Measurements from ENCODE around the gene LRRC32.

The LRRC32 gene

DNA sequence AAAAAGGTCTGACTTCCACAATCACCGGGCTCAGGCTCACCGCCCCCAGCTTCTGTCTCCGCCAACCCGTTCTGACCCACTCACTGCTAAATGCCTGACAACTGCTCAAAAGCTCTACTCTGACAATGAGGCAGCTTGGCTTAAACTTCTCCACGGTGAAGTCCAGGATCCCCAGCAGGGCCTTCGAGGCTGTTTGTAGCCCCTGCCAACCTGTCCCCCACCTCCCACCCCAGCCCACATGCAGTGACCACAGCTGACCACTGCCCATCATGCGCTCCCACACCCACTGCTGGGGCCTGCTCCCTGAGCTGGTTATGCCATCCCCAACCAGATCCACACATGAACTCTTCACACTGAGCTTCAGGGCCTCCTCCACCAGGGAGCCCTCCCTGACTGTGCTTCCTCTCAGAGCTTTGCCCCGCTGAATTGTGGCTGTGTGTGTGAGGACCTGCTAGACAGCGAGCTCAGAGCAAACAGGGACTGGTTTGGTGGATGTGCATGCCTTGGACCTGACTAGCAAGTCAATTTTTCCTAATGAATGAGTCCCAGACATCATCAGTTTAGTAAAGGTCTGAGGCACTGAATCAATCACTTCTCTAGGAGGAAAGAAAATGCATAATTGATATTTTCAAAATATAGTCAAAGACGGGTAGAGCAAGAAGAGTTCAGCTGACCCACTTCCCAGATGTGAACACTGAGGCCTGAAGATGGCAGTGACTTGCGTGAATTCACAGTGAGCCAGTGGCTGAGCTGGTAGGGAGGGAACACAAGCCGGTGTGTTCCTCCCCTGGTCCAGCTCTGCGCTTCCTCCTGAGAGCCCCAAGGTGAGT, 7.7 kb downstream of the LRRC32 start:
- no peak for DNase-seq

DNA sequence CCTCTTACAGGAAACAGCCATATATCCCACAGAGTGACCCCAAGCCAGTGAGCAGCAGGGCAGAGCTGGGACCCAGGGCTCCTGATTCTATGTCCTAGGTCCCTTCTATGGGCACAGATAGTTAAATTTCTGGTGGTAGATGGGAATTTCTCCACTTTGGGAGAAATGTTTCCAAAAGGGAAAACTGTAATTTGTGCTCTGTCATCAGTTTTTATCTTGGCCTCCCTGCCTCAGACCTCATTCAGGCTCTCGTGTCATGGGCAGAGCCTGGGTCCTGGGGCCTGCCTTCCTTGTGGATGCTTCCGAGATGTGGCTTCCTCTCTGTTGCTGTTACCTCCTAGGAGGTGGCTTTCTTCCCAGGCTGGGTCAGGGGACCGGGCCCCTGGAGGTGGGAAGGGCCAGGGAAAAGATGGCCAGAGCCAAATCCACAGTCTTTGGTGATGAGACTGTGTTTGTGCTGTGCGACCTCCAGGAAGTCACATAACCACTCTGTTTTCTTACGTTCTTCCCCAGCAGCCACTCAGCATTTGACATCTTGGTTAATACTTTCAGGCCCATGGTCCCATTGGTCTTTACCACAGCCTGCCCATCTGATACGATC, 8.6 kb downstream of the LRRC32 start:
- DNase-seq: peak; percentile 54

DNA sequence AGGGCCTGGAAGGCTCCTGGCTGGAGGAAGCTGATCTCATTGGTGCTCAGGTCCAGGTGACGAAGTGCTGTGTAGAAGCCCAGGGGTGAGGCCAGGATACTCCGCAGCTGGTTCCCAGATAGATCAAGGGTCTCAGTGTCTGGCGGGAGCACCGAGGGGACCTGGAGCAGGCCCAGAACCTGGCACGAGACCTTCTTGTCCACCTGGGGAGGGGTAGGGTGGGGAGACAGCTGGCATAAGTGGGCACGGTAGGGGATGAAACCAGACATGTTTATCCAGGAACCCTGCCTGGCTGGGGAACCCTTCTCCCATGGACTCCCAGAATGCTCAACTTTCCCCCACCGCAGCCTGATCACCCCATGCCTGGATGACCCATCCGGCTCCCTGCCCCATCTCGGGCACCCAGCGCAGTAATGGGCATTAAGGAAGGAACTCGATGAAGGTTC, 9.2 kb downstream of the LRRC32 start:
- no peak for DNase-seq

GRCh38 chr11:76660533-76661305, 9.8 kb downstream of the LRRC32 start:
- DNase-seq: no peak

GRCh38 chr11:76659672-76660532, 10.6 kb downstream of the LRRC32 start:
- no peak for DNase-seq

- no peak for DNase-seq
Observed at GRCh38 chr11:76658651-76659650, 11.6 kb downstream of the LRRC32 start.

GRCh38 chr11:76658231-76658630, 12.3 kb downstream of the LRRC32 start:
- DNase-seq: no peak

GRCh38 chr11:76657187-76658170, 13.1 kb downstream of the LRRC32 start:
- no peak for DNase-seq

DNA sequence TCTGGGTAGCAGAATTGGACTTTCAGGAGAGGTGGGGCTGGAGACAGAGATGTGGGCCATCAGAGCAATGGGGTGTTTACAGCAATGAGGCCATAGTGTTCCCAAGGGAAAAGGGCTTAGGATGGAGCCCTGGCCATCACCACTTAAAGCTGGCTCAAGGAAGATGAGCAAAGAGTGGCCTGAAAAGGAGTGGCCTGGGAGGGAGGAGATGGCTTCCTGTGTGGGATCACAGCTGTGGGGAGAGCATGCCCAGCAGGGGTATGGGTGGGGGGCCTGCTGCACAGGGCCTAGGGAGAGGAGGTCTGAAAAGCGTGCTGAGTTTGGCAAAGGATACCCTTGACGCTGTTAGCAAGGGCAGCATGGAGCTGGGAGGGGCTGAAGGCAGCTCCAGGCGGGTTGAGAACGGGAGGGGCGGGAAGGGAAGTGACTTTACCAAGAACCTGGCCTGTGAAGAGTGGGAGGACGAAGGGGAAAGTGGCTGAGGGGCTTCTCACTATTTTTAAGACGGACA, 13.9 kb downstream of the LRRC32 start:
- no peak for DNase-seq

- no peak for DNase-seq
Observed at GRCh38 chr11:76656050-76656531, 14.5 kb downstream of the LRRC32 start.

- no peak for DNase-seq
Observed at GRCh38 chr11:76655501-76656049, 15.0 kb downstream of the LRRC32 start.

- no peak for DNase-seq
Observed at GRCh38 chr11:76654980-76655379, 15.6 kb downstream of the LRRC32 start.

DNA sequence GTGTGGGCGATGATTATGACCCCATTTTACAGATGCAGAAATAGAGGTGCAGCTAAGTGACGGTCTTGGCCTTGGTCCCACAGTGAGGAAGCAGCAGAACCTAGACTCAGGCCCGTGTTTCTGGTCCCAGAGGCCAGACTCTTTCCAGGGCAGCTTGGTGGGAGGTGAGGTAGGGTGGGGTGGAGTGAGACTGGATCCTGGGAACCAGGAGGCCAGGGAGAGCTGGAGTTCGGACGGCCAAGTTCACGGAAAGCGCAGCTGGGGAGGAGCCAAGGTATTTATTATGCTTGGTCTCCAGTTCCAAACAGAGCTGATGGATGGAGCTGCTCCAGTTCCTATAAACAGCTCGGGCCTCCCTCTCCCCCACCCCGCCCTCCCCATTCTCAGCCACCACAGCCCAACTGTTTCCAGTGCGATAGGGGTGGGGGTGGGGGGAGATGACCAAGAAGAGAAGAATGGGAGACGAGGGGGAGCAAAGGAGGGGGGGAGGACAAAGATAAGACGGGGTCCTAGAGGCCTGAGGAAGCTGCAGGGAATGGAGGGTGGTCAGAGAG, 16.2 kb downstream of the LRRC32 start:
- DNase-seq: peak; percentile 87

DNA sequence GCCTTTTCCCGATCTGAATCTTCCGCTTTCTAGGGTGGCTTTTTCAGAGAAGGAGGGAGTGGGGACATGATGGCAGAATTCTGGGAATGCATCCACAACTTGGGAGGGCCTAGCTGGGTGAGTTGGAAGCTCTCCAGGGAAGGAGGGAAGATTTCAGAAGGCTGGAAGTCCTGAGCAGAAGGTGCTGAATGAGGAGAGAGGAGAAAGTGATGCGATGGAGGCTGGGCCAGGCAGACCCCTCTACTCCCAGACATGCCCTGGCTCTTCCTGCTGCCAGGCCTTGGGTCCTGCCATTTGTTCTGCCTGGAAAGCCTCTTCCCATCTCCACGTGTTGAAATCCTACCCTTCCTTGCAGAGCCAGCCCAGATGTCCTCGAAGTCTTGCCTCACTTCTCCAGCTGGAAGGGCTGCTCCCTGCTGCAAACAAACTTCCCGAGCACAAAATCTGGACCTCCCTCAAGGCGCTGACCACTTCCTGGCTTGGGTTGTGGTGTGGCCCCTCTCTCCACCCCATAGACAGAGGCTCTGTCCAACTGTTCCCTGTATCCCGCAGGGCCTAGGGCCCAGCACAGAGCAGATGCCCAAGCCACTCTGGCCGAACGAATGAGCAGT, 16.8 kb downstream of the LRRC32 start:
- peak; percentile 85 for DNase-seq

- DNase-seq: no peak
Observed at GRCh38 chr11:76653012-76653673, 17.4 kb downstream of the LRRC32 start.

- no peak for DNase-seq
Observed at GRCh38 chr11:76649851-76650372, 20.6 kb downstream of the LRRC32 start.

GRCh38 chr11:76649011-76649410, 21.5 kb downstream of the LRRC32 start:
- DNase-seq: no peak

Data from fibroblast of skin of scalp (primary cell).